ENCODE measurements around the gene ERN2.

ERN2 gene

DNA sequence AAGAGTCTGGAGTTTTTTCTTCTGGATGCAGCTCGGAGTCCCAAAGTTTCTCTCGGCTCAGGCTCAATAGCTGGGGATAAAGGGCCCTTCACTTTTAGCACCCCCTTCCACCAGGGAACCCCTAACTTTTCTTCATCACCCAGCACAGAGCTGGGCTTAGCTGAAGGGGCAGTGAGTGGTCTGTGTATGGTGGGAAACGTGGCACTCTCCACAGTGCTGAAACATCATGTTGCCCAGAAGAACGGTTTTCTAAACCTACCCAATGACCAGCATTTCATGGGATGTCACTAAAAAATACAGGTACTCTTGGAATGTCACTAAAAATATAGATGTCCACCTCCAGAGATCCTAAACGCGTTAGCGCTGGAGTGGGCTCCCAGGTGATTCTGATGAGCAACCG is 12.0 kb downstream of the ERN2 start:
- peaks cover 9 to 11% of the 10 kb centered on the region in 2 donors for H3K9me3 Mint-ChIP-seq
- H3K27me3 Mint-ChIP-seq: peaks cover 17% of the 10 kb centered on the region
- no peak overlapping the region for H3K27ac Mint-ChIP-seq
- no peak overlapping the region for H3K4me3 Mint-ChIP-seq
- DNase-seq (no peak), ATAC-seq (no peak)
- no peaks in the 10 kb centered on the region for H3K4me1 Mint-ChIP-seq

DNA sequence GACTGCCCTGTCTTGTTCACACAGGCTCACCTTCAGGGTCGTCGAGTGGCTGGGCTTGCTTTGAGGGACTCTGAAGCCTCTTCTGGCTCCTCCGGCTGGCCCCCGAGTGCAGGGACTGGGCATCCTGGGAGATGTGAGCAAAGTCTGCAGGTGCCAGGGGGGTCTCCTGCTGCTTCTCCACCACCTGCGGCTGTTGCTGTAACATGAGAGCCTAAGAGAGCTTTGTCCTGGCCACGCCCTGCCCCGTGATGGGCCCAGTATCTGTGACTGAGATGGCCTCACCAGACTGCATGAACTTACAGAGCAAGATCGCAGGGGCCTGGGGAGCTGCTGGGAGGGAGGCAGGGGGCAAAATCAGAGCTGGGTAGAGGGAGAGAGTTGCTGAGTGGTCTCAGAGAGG is 12.5 kb downstream of the ERN2 start:
- H3K27me3 Mint-ChIP-seq: peaks cover 13% of the 10 kb centered on the region
- H3K9me3 Mint-ChIP-seq: peaks cover 9 to 11% of the 10 kb centered on the region in 2 donors
- no peak for ATAC-seq
- H3K4me3 Mint-ChIP-seq: no peak overlapping the region
- H3K27ac Mint-ChIP-seq: no peak overlapping the region
- no peaks in the 10 kb centered on the region for H3K4me1 Mint-ChIP-seq
- DNase-seq: no peak

DNA sequence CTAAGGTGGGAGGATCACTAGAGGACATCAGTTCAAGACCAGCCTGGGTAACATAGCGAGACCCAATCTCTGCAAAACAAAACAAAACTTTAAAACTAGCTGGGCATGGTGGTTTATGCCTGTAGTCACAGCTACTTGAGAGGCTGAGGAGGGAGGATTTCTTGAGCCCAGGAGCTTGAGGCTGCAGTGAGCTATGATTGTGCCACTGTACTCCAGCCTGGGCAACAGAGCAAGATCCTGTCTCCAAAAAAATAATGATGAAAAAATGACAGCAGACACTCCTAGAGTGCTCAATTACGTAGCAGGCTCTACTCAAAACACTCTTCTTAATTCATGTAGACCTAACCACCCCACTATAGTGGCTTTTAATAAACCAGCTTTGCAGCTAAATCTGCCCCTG is 12.9 kb downstream of the ERN2 start:
- no peak overlapping the region for H3K27ac Mint-ChIP-seq
- no peak for DNase-seq
- peaks cover 1% of the 10 kb centered on the region for H3K4me1 Mint-ChIP-seq

DNA sequence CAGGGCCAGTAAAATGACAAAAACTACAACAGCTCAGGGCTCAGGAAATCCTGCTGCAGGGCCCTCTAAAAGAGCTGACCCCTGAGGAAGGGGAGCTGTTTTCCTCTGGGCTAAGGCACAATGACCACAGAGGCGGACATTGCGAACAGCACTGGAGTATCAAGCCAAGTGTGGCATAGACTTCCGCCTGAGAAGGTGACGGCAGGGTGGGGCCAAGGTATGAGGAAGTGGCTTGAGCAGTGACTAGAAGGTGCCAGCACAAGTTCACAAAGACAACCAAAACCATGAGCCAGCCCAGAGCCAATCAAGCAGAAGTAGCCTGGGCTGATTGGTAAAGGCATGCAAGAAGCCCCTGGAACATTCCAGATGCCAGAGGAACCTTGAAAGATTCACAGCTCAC is 13.9 kb downstream of the ERN2 start:
- DNase-seq (no peak), ATAC-seq (no peak)
- Mint-ChIP-seq H3K9me3 (peaks cover 9 to 11% of the 10 kb centered on the region in 2 donors), H3K27me3 (peaks cover 11% of the 10 kb centered on the region), H3K4me1 (peaks cover 11% of the 10 kb centered on the region), H3K4me3 (no peak overlapping the region), H3K27ac (no peak overlapping the region)

More for the DNA sequence above, 12.9 kb downstream of the ERN2 start:
- H3K9me3 Mint-ChIP-seq: peaks cover 9 to 11% of the 10 kb centered on the region in 2 donors
- H3K4me3 Mint-ChIP-seq: no peak overlapping the region
- peaks cover 10% of the 10 kb centered on the region for H3K27me3 Mint-ChIP-seq
- ATAC-seq: no peak

DNA sequence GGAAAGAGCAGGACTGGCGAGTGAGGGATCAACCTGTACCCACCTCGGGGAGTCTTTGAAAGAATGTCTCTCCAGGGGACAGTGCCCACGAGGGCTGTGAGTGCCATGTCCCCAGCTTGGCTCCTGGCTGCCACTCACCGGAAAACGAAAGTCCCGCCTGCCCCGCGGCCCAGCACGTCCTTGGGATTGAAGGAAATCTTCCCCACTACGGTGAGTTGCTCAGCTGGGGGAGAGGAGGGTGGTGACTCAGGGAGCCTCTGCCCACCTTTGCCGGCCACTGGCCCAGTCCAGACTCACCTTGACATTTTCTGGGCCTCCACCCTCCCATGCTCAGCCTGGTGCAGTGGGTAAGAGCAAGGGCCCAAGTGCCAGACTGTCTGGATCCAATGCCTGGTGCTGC is 17.3 kb downstream of the ERN2 start:
- no peak for ATAC-seq
- peaks cover 13% of the 10 kb centered on the region for H3K4me1 Mint-ChIP-seq
- no peak overlapping the region for H3K27ac Mint-ChIP-seq
- no peaks in the 10 kb centered on the region for H3K9me3 Mint-ChIP-seq
- no peak for DNase-seq
- peaks cover 14% of the 10 kb centered on the region for H3K27me3 Mint-ChIP-seq
- H3K4me3 Mint-ChIP-seq: no peak overlapping the region

DNA sequence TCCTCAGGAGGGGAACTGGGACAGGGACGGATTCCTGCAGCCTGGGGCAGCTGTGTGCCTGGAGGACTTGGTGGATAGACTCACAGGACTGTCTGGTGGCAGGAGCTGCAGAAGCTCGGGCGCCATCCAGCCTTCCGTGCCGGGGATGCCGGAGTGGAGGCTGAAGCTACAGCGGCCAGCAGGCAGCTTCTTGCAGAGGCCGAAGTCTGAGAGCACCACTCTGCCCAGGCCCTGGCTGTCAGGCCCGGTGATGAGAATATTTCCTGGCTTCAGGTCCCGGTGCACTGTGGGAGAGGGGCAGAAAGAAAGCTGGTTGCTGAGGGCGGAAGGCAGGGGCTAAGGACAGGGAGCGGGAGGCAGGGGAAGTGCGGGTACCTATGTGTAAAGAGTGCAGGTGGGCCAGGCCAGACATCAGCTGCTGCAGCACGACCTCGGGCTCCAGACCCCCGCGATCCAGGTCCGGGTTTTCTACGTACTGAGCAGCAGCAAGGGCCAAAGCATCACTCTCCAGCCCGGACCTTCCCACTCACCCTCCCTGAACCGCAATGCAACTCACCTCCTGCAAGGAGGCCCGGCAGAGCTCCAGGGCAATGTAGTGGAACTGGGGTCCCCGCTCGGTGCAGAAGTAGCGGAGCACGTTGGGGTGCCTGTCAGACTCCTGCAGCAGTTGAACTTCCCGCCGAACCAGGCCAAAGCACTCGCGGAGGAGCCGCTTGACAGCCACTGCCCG is 18.2 kb downstream of the ERN2 start:
- H3K27me3 Mint-ChIP-seq: peaks cover 14% of the 10 kb centered on the region
- H3K27ac Mint-ChIP-seq: peak overlapping the region in 1 of 2 donors; percentile 90
- peaks cover 13% of the 10 kb centered on the region for H3K4me1 Mint-ChIP-seq
- H3K9me3 Mint-ChIP-seq: no peaks in the 10 kb centered on the region
- peak; percentile 40 for ATAC-seq
- no peak for DNase-seq
- H3K4me3 Mint-ChIP-seq: peak overlapping the region; percentile 25 to 71

DNA sequence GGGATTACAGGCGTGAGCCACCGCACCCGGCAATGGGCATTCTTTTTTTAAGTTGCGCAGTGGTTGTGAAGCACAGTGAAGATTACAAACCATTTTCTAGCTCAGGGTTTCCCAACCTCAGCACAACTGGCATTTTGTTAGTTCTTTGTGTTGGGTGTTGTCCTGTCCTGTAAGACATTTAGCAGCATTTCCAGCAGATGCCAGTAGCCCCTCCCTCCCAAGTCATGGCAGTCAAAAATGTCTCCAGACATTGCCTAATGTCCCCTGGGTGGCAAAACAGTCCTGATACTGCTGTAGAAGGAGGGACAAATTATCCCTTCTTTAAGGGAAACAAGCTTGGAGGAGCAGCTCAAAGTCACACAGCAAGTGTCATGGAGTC is 18.8 kb downstream of the ERN2 start:
- no peak overlapping the region for H3K27ac Mint-ChIP-seq
- H3K4me3 Mint-ChIP-seq: peak overlapping the region; percentile 25 to 71
- ATAC-seq (no peak), DNase-seq (no peak)
- no peaks in the 10 kb centered on the region for H3K9me3 Mint-ChIP-seq
- peaks cover 14% of the 10 kb centered on the region for H3K27me3 Mint-ChIP-seq
- H3K4me1 Mint-ChIP-seq: peaks cover 13% of the 10 kb centered on the region

DNA sequence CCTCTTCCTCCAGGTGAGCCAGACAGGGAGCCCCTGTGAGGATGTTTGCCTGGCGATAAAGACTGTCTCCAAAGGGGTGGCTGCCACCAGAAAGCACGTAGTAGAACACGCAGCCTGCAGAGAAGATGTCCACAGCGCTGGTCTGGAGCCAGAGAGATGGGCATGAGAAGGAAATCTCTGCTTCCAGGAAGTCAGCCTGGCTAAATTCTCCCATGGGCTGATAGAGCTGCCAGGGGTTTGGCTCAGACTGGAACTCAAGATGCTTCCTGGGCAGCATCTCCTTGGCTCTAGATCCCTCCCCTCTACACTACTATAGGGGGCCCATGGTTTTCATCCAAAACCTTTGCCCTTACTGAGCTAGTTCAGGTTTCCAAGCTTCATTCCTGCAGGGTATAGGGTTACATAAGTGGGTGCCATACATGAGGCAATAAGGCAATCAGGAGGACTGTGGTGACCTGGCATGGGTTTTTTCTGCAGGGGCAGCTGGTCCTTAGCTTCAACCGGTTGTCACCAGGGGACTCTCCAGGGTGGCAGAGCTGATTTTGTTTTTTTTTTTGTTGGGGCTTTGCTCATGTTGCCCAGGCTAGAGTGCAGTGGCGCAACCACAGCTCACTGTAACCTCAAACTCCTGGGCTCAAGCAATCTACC is 20.7 kb downstream of the ERN2 start:
- Mint-ChIP-seq H3K4me3 (no peak overlapping the region), H3K27ac (no peak overlapping the region), H3K27me3 (peaks cover 14% of the 10 kb centered on the region), H3K4me1 (peaks cover 13% of the 10 kb centered on the region), H3K9me3 (no peaks in the 10 kb centered on the region)
- DNase-seq (no peak), ATAC-seq (no peak)

DNA sequence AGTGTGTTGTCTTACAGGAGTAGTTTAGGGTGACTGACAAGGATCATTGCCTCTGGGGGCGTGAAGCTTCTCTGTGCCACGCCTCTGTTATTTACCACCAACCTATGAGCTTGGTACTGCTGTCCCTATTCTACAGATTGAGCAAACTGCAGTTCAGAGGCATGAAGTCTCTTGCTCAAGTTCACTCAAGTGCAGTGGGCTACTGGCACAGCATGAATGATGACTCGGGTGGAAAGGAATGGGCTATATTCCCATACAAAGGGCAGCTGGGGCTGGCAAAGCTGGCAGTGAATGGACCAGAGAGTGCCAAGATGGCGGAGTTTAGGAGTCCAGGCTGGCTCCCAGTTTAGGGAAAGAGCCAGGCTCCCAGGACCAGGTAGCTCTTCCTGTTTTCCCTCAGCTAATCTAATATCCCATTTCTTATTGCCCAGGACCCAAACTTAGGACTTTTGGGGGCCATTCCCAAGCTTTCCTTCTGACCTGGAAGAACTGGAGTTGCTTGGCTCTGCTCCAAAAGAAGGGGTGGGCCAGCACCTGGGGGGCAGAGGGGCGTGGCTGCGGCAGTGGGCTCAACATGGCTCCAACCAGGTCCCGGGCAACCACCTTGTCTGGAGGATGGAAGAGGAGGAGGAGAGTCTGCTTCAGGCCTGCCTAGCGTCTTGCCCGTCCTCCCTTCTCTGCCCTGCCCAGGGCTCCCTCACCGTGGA is 21.4 kb downstream of the ERN2 start:
- Mint-ChIP-seq H3K4me1 (peaks cover 13% of the 10 kb centered on the region), H3K27ac (no peak overlapping the region), H3K9me3 (no peaks in the 10 kb centered on the region), H3K27me3 (peaks cover 14% of the 10 kb centered on the region), H3K4me3 (no peak overlapping the region)
- DNase-seq (no peak), ATAC-seq (peak; percentile 26)

DNA sequence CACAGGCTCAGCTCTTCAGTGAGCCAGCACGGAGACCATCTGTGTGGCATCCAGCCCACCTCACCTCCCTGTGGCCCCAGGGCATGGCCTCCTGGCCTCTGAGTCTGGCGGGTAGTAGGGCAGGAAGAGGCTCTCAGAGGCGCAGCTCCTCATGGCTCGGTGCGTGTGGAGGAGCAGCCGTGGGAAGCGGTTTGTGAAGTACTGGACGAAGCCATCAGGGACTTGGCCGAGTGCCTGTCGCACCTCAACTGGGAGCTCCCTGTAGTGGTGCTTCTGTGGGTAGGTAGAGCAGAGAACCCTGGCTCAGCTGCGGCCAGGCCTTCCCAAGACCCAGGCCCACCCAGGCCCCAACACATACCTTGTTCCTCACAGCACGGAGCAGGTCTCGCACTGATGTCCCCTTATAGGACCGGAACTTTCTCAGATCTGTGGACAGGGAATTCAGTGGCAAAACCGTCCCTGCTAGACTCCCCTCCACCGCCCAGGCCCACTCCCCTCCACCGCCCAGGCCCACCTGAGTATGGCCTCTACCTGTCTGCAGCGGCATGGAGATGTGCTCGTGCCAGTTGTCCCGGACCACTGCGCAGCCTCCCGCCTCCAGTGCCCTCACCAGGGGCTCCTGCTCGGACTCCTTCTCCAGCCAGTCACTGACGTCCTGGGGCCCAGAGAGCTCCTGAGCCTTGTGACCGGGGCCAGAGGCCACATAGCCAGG is 22.1 kb downstream of the ERN2 start:
- Mint-ChIP-seq H3K4me1 (peaks cover 13% of the 10 kb centered on the region), H3K27ac (no peak overlapping the region), H3K9me3 (no peaks in the 10 kb centered on the region), H3K27me3 (peaks cover 14% of the 10 kb centered on the region), H3K4me3 (no peak overlapping the region)
- no peak for DNase-seq
- ATAC-seq: peak; percentile 41

DNA sequence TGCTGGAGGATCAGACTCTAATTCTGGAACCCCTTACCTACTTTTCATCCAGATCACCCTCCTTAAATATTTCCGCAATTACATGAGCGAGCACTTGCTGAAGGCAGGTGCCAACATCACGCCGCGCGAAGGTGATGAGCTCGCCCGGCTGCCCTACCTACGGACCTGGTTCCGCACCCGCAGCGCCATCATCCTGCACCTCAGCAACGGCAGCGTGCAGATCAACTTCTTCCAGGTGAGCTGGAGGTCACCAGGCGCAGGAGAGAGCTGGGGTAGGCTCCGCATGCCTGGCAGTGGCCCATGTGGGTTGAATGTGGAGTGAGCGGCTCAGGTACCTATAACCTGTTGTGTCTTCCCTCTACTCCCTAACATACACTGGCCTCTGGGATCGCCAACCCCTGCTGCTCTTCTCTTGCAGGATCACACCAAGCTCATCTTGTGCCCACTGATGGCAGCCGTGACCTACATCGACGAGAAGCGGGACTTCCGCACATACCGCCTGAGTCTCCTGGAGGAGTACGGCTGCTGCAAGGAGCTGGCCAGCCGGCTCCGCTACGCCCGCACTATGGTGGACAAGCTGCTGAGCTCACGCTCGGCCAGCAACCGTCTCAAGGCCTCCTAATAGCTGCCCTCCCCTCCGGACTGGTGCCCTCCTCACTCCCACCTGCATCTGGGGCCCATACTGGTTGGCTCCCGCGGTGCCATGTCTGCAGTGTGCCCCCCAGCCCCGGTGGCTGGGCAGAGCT is 23.4 kb downstream of the ERN2 start:
- Mint-ChIP-seq H3K27ac (no peak overlapping the region), H3K4me1 (peaks cover 7% of the 10 kb centered on the region), H3K9me3 (no peaks in the 10 kb centered on the region), H3K4me3 (no peak overlapping the region), H3K27me3 (peaks cover 8% of the 10 kb centered on the region)
- ATAC-seq (no peak), DNase-seq (no peak)

DNA sequence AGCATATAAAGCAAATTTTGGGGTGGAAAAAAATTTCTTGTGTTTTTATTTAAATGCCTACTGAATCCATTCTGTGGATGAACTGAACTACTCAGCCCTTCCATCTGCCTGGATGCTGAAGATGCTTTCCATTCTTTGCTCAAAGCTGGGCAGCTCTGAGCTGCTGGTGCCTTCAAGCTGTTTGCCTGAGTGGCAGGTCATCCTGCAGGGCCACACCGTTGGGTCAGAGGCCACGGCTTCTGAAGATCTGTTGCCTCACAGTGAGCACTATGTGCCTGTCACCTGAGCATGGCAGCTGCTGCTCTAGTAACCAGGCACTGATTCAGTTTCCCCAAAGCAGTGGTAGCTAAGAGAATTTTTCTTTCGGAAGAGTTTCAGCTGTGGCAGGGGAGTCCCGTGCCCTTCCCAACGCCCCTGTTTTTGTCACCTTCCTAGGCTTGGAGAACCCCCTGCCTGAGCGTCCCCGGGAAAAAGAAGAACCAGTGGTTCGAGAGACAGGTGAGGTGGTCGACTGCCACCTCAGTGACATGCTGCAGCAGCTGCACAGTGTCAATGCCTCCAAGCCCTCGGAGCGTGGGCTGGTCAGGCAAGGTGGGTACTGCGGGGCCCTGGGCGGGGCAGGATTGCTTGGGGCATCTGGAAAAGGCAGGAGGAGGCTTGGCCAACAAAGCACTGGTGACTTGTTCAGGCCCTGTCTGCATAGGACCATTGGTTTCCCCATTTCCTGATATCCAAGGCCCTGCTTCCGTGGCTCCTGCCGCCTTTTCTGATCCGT is 25.8 kb downstream of the ERN2 start:
- no peak for DNase-seq
- no peak overlapping the region for H3K4me3 Mint-ChIP-seq
- H3K4me1 Mint-ChIP-seq: no peaks in the 10 kb centered on the region
- H3K27ac Mint-ChIP-seq: peak overlapping the region in 1 of 2 donors; percentile 69
- H3K9me3 Mint-ChIP-seq: no peaks in the 10 kb centered on the region
- ATAC-seq: no peak
- no peaks in the 10 kb centered on the region for H3K27me3 Mint-ChIP-seq

DNA sequence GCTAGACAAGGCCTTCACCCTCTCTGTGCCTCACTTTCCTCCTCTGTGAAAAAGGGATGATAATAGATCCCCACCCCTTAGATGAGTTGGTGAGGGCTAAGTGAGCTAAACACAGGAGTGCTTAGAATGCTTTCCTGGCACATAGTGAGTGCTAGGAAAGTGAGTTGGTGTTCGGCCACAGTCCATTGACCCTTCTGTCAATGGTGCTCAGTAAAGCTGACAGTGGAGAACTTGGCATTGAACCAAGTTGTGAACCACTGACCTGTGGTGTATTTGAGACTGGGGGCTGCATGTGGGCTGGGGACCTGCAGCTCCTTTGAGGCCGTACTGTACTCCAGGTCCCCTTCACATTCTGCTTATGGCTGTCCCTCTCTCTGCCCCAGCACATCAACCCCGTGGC is 29.5 kb downstream of the ERN2 start:
- Mint-ChIP-seq H3K27me3 (no peaks in the 10 kb centered on the region), H3K4me1 (peaks cover 19% of the 10 kb centered on the region), H3K9me3 (no peaks in the 10 kb centered on the region), H3K27ac (peak overlapping the region in 1 of 2 donors; percentile 89), H3K4me3 (no peak overlapping the region)
- no peak for DNase-seq
- no peak for ATAC-seq

DNA sequence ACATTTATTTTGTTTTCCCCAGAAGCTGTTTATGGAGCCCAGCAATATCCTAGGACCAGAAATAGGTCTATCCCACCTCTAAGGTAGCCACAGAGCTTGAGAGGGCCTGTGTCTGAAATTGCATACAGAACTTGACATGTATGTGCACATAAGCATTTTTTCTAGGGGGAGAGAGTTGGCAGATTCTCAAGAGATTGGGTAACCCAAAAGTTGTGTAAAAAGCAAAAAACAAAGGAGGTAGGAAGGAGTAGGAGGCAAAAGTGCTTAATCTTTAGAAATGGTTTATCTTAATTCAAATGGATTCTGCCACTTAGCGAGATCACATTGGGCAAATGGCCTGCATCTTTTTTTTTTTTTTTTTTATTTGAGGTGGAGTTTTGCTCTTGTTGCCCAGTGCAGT is 30.8 kb downstream of the ERN2 start:
- Mint-ChIP-seq H3K4me1 (peaks cover 28% of the 10 kb centered on the region), H3K4me3 (no peak overlapping the region), H3K9me3 (no peaks in the 10 kb centered on the region), H3K27me3 (no peaks in the 10 kb centered on the region), H3K27ac (peak overlapping the region in 1 of 2 donors; percentile 8)
- ATAC-seq (no peak), DNase-seq (no peak)
